C1 segment of cervical spinal cord (tissue), 14 donors: ENCODE measurements around the gene MT1G.
"Not testable (repeated sequence)": the region's sequence is repeated elsewhere in the genome, so short reads cannot be mapped to it uniquely, and the experiment has no call there.

Source experiments
- DNase-seq, 14 donors: peaks; one replicate each; lab custom pipeline; 2025; lab: John Stamatoyannopoulos, UW

The MT1G gene

GRCh38 chr16:56665286-56666261 is 2.3 kb downstream of the MT1G start:
- not testable (repeated sequence) for DNase-seq

DNA sequence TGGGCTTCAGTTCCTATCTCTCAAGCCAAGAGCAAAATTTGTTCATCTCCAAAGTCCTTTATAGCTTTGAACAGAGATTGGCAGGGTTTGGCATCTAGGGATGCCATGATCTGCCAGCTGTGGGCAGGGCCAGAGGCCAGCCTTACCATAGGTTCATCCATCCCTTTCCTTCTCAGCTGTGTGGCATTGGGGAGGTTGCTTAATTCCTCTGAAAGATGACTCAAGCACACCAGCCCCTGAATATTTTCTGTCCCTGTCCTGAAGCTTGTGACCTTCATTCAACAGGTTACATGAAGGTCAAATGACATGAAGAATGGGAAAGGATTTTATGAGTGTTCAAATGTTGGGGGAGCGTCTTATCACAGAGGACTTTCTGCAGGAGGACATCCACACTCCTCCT is 3.4 kb downstream of the MT1G start:
- DNase-seq = no peak

DNA sequence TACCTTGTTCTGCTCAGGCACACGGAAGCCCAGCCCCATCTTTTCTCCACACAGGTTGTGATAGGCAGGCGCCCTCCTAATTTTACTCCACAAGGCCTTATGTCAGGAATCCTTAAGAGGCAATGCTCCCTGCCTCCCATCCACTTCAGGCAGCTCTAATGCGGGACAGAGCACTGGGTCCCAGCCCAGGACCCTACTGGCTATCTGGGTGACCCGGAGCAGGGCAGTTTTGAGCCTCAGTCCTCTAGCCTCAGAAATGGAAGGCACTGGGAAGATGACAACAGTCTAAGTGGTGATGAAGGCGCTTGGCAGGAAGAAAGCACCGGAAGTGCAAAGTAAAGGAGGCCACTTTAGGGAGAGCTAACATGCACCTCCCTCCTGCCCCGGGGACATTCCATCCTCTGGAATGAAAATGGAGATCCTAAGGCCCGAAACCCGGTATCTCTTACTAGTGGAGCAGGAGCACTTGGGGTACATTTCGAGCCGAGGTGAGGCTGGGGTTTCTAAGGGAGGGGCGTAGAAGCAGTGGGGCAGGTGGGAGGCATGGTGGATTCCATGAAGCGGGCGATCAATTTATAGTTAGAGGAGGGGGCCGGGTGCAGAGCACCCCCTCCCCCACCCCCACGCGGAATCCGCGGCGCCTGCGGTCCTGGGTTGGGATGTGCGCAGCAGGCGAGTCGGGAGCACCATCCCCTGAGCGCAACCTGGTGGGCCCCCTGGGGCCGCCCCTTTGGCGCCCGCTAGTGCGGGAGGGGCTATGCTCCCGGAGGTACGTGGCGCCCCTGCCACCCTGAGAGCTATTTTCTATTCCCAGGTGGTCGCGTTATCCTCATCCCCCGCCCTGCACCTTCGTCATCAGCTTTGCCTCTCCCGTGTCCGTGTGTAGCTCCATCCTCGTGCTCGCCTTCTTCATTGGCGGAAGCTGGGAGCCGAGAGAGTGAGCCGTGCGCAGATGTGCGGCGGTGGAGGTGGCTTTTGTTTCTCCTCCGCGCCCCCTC is 5.2 kb downstream of the MT1G start:
- no peak for DNase-seq

- no peak for DNase-seq
Observed at GRCh38 chr16:56658327-56658875, 9.5 kb downstream of the MT1G start.

DNA sequence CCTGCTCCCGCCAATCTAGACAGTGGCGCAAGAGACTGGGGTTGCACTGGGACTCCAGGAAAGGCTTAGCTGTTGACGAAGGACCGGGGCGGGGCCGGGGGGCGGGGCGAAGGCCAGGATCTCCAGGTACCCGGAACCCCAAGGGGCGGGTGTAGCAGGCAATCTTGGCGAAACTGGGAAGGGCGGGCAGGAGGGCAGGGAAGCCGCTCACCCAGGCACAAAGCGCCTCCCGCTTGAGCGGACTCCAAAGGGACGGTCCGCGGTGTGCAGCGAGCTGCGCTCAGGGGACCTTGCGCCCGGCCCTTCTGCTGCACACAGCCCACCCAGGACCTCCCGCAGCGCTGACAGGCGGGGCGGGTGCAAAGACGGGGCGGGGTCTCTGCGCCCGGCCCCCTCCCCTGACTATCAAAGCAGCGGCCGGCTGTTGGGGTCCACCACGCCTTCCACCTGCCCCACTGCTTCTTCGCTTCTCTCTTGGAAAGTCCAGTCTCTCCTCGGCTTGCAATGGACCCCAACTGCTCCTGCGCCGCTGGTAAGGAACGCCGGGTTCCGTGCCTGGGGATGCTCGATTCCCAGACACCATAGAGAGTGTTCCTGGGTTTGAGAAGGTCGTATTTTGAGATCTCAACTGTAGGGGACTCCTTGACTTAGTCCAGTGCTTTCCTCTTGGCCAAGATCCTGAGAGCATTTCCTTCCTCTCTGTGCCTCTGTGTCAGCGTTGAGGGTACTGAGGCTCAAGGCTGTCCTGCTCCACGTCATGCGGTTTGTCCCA is 10.1 kb downstream of the MT1G start, which contains the start of gene MT1F:
MT1F (plus strand) TSS at position 405 of the 772 bp plus-strand sequence; CDS start at position 505, 100 bp downstream.
- peak in 10 of 14 donors; percentile 15 to 90 (median 36) for DNase-seq

GRCh38 chr16:56653218-56653617 is 14.6 kb downstream of the MT1G start:
- no peak for DNase-seq

GRCh38 chr16:56652600-56652999 is 15.3 kb downstream of the MT1G start:
- DNase-seq = no peak

- no peak for DNase-seq
Observed at GRCh38 chr16:56651586-56651985, 16.3 kb downstream of the MT1G start, which contains the start of gene MT1B. MT1B (plus strand) TSS chr16:56651886; CDS start chr16:56651954, 68 bp downstream.

DNA sequence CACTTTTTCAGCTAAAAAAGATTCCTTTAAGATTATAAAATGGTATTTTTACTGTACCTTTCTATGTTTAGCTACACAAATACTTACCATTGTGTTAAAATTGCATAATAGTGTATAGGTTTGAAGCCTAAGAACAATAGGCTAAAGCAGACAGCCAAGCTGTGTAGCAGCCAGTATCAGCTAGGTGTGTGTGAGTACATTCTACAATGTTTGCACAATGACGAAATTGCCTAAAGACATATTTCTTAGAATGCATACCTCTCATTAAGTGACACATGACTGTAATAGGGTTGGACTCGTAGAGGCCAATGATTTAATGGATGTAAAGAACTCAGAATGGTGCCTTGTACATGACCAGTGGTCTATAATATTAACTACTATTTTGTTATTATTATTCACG is 18.0 kb downstream of the MT1G start:
- DNase-seq = no peak

- no peak for DNase-seq
Observed at GRCh38 chr16:56649271-56649670, 18.6 kb downstream of the MT1G start.

DNA sequence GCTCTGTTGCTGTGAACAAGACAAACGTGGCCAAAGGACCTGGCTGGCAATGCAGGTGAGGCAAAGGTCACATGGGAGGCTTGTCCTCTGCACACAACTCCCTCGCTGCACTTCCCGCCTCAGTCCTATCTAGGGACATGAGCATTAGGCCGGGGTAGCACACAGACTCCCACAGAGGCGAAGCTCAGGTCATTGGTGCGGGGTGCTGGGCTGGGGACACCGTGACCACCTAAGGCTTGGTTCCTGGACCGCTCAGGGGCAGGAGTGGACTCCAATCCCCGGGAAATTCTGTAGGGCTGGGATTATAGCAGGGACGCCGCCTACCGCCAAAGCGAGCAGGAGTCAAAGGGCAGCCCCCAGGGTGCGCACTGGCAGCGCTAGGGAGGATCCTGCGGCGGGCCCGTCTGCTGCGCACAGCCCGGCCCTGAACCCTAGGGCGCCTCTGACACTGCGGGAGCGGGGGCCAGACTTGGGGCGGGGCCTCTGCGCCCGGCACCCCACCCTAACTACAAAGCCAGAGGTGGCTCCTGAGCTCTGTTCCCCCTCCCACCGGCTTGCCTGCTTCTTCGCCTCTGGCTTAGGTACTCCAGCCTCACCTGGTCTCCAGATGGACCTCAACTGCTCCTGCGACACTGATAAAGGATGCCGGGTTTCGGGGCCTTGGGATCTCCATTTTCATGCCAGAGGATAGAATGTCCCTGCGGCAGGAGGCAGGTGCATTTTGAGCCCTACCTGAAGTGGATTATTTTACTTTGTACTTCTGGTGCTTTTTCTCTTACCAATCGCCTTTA is 20.0 kb downstream of the MT1G start:
- DNase-seq = no peak

- DNase-seq = no peak
Observed at GRCh38 chr16:56645838-56646237, 22.0 kb downstream of the MT1G start.

GRCh38 chr16:56645311-56645710 is 22.6 kb downstream of the MT1G start:
- no peak for DNase-seq

- no peak for DNase-seq
Observed at GRCh38 chr16:56643833-56644232, 24.0 kb downstream of the MT1G start.

DNA sequence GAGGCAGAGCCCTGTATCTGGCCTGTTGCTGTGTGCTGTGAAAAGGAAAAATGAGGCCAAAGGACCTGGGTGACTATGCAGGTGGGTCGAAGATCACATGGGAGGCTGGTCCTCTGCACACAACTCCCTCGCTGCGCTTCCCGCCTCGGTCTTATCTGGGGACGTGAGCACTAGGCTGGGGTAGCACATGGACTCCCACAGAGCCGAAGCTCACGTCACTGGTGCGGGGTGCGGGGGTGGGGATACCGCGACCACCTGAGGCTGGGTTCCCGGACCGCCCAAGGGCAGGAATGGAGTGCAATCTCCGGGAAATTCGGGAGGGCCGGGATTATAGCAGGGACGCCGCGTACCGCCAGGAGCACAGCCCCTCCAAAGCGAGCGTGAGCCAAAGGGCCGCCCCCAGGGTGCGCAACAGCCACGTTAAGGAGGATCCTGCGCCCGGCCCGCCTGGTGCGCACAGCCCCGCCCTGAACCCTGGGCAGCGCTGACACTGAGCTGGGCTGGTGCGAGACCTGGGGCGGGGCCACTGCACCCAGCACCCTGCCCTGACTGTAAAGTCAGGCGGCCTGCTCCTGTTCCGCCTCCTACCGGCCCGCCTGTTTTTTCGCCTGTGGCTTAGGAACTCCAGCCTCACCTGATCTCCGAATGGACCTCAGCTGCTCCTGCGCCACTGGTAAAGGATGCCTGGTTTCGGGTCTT is 24.6 kb downstream of the MT1G start:
- DNase-seq = peak in 3 of 14 donors; percentile 10 to 46 (median 12)

- DNase-seq = no peak
Observed at GRCh38 chr16:56641166-56641565, 26.7 kb downstream of the MT1G start.

- no peak for DNase-seq
Observed at GRCh38 chr16:56640076-56640475, 27.8 kb downstream of the MT1G start.

DNA sequence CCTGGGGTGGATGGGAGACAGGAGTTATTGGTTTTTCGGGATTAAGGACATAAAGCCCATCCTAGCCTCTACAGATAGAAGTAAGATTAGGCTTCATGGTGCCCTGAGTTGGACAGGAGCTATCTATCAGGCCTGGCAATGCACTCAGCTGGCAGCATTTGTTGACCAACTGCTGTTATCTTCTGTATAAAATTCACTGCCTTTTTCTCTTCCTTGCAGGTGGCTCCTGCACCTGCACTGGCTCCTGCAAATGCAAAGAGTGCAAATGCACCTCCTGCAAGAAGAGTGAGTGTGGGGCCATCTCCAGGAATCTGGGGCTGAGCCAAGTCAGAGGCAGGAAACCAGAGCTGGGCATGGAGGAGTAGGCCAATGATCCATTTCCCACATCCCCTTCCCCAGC is 28.8 kb downstream of the MT1G start:
- no peak for DNase-seq
